Mucosa of rectum (tissue), 2 donors: ENCODE data around the gene GRID2.

Experiments
- H3K27ac ChIP-seq, 2 donors: one replicate each; pipeline ENCODE4 v1.7.0; 2013; ENCODE audit warnings: inconsistent platforms in 2 of 2, low read depth in 2 of 2, low read length in 2 of 2
- H3K27me3 ChIP-seq, 2 donors: one replicate each; pipeline ENCODE4 v1.7.0; 2013; ENCODE audit warnings: low read length in 2 of 2; ENCODE audit not compliant: control insufficient read depth in 2 of 2, insufficient read depth in 2 of 2
- H3K36me3 ChIP-seq, 2 donors: one replicate each; pipeline ENCODE4 v1.7.0; 2013; ENCODE audit warnings: low read length in 2 of 2; ENCODE audit not compliant: control insufficient read depth in 2 of 2, insufficient read depth in 2 of 2
- H3K4me1 ChIP-seq, 2 donors: one replicate each; pipeline ENCODE4 v1.7.0; 2013; ENCODE audit warnings: low read length in 2 of 2, mild to moderate bottlenecking in 1 of 2; ENCODE audit not compliant: control insufficient read depth in 2 of 2, insufficient read depth in 2 of 2
- H3K4me3 ChIP-seq, 2 donors: one replicate each; pipeline ENCODE4 v1.7.0; 2013; ENCODE audit warnings: low read length in 2 of 2
- H3K9ac ChIP-seq, 2 donors: one replicate each; pipeline ENCODE4 v1.7.0; 2013; ENCODE audit warnings: low read length in 2 of 2, low read depth in 1 of 2, mild to moderate bottlenecking in 1 of 2
- H3K9me3 ChIP-seq, 2 donors: one replicate each; pipeline ENCODE4 v1.7.0; 2013; ENCODE audit warnings: low read length in 2 of 2; ENCODE audit not compliant: control insufficient read depth in 2 of 2
- donor health status: healthy.
- donor health status: Normal muscosa, but diverticular disease.

The GRID2 gene

GRCh38 chr4:93182722-93183121, 879.0 kb downstream of the GRID2 start:
- no peak overlapping the region for H3K9ac ChIP-seq
- no peaks in the 10 kb centered on the region for H3K4me1 ChIP-seq
- H3K4me3 ChIP-seq: no peak overlapping the region
- no peak overlapping the region for H3K27ac ChIP-seq
- no peaks in the 10 kb centered on the region for H3K36me3 ChIP-seq
- H3K27me3 ChIP-seq: no peaks in the 10 kb centered on the region
- no peaks in the 10 kb centered on the region for H3K9me3 ChIP-seq

GRCh38 chr4:93183576-93183975, 879.8 kb downstream of the GRID2 start:
- no peaks in the 10 kb centered on the region for H3K4me1 ChIP-seq
- no peak overlapping the region for H3K9ac ChIP-seq
- H3K27me3 ChIP-seq: no peaks in the 10 kb centered on the region
- no peak overlapping the region for H3K4me3 ChIP-seq
- H3K36me3 ChIP-seq: no peaks in the 10 kb centered on the region
- H3K27ac ChIP-seq: no peak overlapping the region
- H3K9me3 ChIP-seq: no peaks in the 10 kb centered on the region

- no peak overlapping the region for H3K27ac ChIP-seq
- no peaks in the 10 kb centered on the region for H3K36me3 ChIP-seq
- no peaks in the 10 kb centered on the region for H3K9me3 ChIP-seq
- H3K27me3 ChIP-seq: no peaks in the 10 kb centered on the region
- no peak overlapping the region for H3K4me3 ChIP-seq
- H3K4me1 ChIP-seq: no peaks in the 10 kb centered on the region
- no peak overlapping the region for H3K9ac ChIP-seq
Measured at GRCh38 chr4:93184053-93184452, 880.3 kb downstream of the GRID2 start.

GRCh38 chr4:93186846-93187245, 883.1 kb downstream of the GRID2 start:
- no peaks in the 10 kb centered on the region for H3K4me1 ChIP-seq
- H3K36me3 ChIP-seq: no peaks in the 10 kb centered on the region
- no peak overlapping the region for H3K9ac ChIP-seq
- H3K27ac ChIP-seq: no peak overlapping the region
- H3K9me3 ChIP-seq: no peaks in the 10 kb centered on the region
- H3K27me3 ChIP-seq: no peaks in the 10 kb centered on the region
- H3K4me3 ChIP-seq: no peak overlapping the region

GRCh38 chr4:93187466-93187865, 883.7 kb downstream of the GRID2 start:
- Histone ChIP-seq H3K9ac (no peak overlapping the region), H3K4me3 (no peak overlapping the region), H3K27me3 (no peaks in the 10 kb centered on the region), H3K4me1 (no peaks in the 10 kb centered on the region), H3K27ac (no peak overlapping the region), H3K9me3 (no peaks in the 10 kb centered on the region), H3K36me3 (no peaks in the 10 kb centered on the region)

GRCh38 chr4:93187892-93188291, 884.1 kb downstream of the GRID2 start:
- H3K36me3 ChIP-seq: no peaks in the 10 kb centered on the region
- H3K4me3 ChIP-seq: no peak overlapping the region
- H3K27ac ChIP-seq: no peak overlapping the region
- H3K27me3 ChIP-seq: no peaks in the 10 kb centered on the region
- no peaks in the 10 kb centered on the region for H3K4me1 ChIP-seq
- no peaks in the 10 kb centered on the region for H3K9me3 ChIP-seq
- no peak overlapping the region for H3K9ac ChIP-seq

GRCh38 chr4:93199492-93199891, 895.7 kb downstream of the GRID2 start:
- Histone ChIP-seq H3K27ac (no peak overlapping the region), H3K4me3 (no peak overlapping the region), H3K9me3 (no peaks in the 10 kb centered on the region), H3K9ac (no peak overlapping the region), H3K36me3 (no peaks in the 10 kb centered on the region), H3K27me3 (no peaks in the 10 kb centered on the region), H3K4me1 (no peaks in the 10 kb centered on the region)

GRCh38 chr4:93201471-93202096, 897.8 kb downstream of the GRID2 start:
- Histone ChIP-seq H3K27me3 (no peaks in the 10 kb centered on the region), H3K36me3 (no peaks in the 10 kb centered on the region), H3K27ac (no peak overlapping the region), H3K4me3 (no peak overlapping the region), H3K4me1 (no peaks in the 10 kb centered on the region), H3K9ac (no peak overlapping the region), H3K9me3 (no peaks in the 10 kb centered on the region)

- H3K4me3 ChIP-seq: no peak overlapping the region
- H3K27ac ChIP-seq: no peak overlapping the region
- no peaks in the 10 kb centered on the region for H3K4me1 ChIP-seq
- no peaks in the 10 kb centered on the region for H3K9me3 ChIP-seq
- no peak overlapping the region for H3K9ac ChIP-seq
- H3K36me3 ChIP-seq: no peaks in the 10 kb centered on the region
- no peaks in the 10 kb centered on the region for H3K27me3 ChIP-seq
Measured at GRCh38 chr4:93203708-93204107, 899.9 kb downstream of the GRID2 start.

GRCh38 chr4:93212250-93212649, 908.5 kb downstream of the GRID2 start:
- Histone ChIP-seq H3K4me3 (no peak overlapping the region), H3K27ac (no peak overlapping the region), H3K4me1 (no peaks in the 10 kb centered on the region), H3K9ac (no peak overlapping the region), H3K27me3 (no peaks in the 10 kb centered on the region), H3K9me3 (no peaks in the 10 kb centered on the region), H3K36me3 (no peaks in the 10 kb centered on the region)

GRCh38 chr4:93216646-93217045, 912.9 kb downstream of the GRID2 start:
- H3K4me1 ChIP-seq: no peaks in the 10 kb centered on the region
- H3K9me3 ChIP-seq: no peaks in the 10 kb centered on the region
- no peak overlapping the region for H3K9ac ChIP-seq
- no peak overlapping the region for H3K4me3 ChIP-seq
- H3K27me3 ChIP-seq: no peaks in the 10 kb centered on the region
- H3K27ac ChIP-seq: no peak overlapping the region
- no peaks in the 10 kb centered on the region for H3K36me3 ChIP-seq
